ENCODE results near the gene FAM184B.
A peak's percentile ranks its signal among the peaks of the same experiment; 100 is the strongest.

Gene FAM184B

GRCh38 chr4:17781300-17782287 is at the start of gene FAM184B:
Gene FAM184B (minus strand): TSS chr4:17781621. CDS start chr4:17781299, 322 bp downstream.
- no peak for DNase-seq (ENCODE audit: low spot score)

- no peak for DNase-seq (ENCODE audit: low spot score)
Measured at GRCh38 chr4:17823871-17824669, 42.6 kb upstream of the FAM184B start.

GRCh38 chr4:17817027-17817426 is 35.6 kb upstream of the FAM184B start:
- peak; percentile 37 for DNase-seq (ENCODE audit: low spot score)

GRCh38 chr4:17816142-17816541 is 34.7 kb upstream of the FAM184B start:
- DNase-seq (ENCODE audit: low spot score) = no peak

GRCh38 chr4:17814140-17814539 is 32.7 kb upstream of the FAM184B start:
- no peak for DNase-seq (ENCODE audit: low spot score)

GRCh38 chr4:17812801-17813200 is 31.4 kb upstream of the FAM184B start:
- DNase-seq (ENCODE audit: low spot score) = no peak

GRCh38 chr4:17812125-17812524 is 30.7 kb upstream of the FAM184B start:
- no peak for DNase-seq (ENCODE audit: low spot score)

GRCh38 chr4:17811078-17811603 is 29.7 kb upstream of the FAM184B start:
- no peak for DNase-seq (ENCODE audit: low spot score)

GRCh38 chr4:17810260-17811077 is 29.0 kb upstream of the FAM184B start, which contains the start of the genes DCAF16 and NCAPG:
Gene DCAF16 (minus strand): TSS chr4:17810757. CDS start chr4:17804141, 6,616 bp downstream.
Gene NCAPG (plus strand): TSS chr4:17810979. CDS start chr4:17811078, 99 bp downstream.
- peak; percentile 97 for DNase-seq (ENCODE audit: low spot score)

GRCh38 chr4:17809667-17810066 is 28.2 kb upstream of the FAM184B start:
- DNase-seq (ENCODE audit: low spot score) = no peak

GRCh38 chr4:17807446-17807845 is 26.0 kb upstream of the FAM184B start:
- no peak for DNase-seq (ENCODE audit: low spot score)

- DNase-seq (ENCODE audit: low spot score) = no peak
Measured at GRCh38 chr4:17805580-17806155, 24.2 kb upstream of the FAM184B start.

- no peak for DNase-seq (ENCODE audit: low spot score)
Measured at GRCh38 chr4:17797808-17798207, 16.4 kb upstream of the FAM184B start.

GRCh38 chr4:17794730-17795129 is 13.3 kb upstream of the FAM184B start:
- DNase-seq (ENCODE audit: low spot score) = no peak

- no peak for DNase-seq (ENCODE audit: low spot score)
Measured at GRCh38 chr4:17788956-17789355, 7.5 kb upstream of the FAM184B start.

- DNase-seq (ENCODE audit: low spot score) = no peak
Measured at GRCh38 chr4:17787315-17787714, 5.9 kb upstream of the FAM184B start.

- no peak for DNase-seq (ENCODE audit: low spot score)
Measured at GRCh38 chr4:17786567-17786966, 5.1 kb upstream of the FAM184B start.

GRCh38 chr4:17785858-17786257 is 4.4 kb upstream of the FAM184B start:
- no peak for DNase-seq (ENCODE audit: low spot score)

- no peak for DNase-seq (ENCODE audit: low spot score)
Measured at GRCh38 chr4:17780501-17781299, 721 bp downstream of the FAM184B start.

- DNase-seq (ENCODE audit: low spot score) = no peak
Measured at GRCh38 chr4:17778431-17778830, 3.0 kb downstream of the FAM184B start.

All from D341Med (cell line).